ENCODE results near the gene TTC9C. TPM values are rescaled to one million over a fixed set of nuclear protein-coding genes. Genes with fewer than 3 reads are reported as not detected.

TTC9C gene
- total and polyA plus RNA-seq, 2 of the 8 experiments (the other 6 are each of a cell fraction or from before 2014, with no cell fraction given): 25.4 to 34.1 TPM

DNA sequence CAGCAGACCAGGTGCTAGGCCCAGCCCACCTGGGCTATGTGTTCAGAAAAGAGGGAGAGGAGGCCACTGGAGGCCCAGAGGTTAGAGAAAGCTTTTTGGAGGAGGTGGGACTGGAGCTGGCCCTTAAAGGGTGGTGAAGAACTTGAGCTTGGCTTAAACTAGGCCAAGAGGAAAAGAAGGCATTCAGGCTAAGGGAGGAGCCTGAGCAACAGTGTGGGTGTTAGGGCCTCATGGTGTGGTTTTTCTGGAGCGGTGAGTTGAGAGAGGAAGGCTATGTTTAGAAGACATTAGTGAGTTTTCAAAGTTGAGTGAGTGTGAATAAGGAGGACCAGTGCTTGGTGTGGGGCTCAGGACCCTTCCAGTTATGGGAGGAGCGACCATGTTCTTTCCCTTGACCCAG is 49.1 kb downstream of the TTC9C start:
- H3K23me2 ChIP-seq (ENCODE audit: low read depth, low read length): no peaks in the 10 kb centered on the region
- no peak overlapping the region for H2BK5ac ChIP-seq (ENCODE audit: low read depth, low read length)
- no peak overlapping the region for H2BK120ac ChIP-seq (replicated peaks; ENCODE audit: low read depth, low read length)
- H2AFZ ChIP-seq (ENCODE audit: low read length): no peak overlapping the region
- no peaks in the 10 kb centered on the region for H3K4me1 ChIP-seq (replicated peaks in 1 of 4; ENCODE audit: control insufficient read depth in 3 of 4, insufficient read depth in 4 of 4, low read length in 3 of 4)
- H2BK15ac ChIP-seq (ENCODE audit: low read length): no peak overlapping the region
- peaks cover 0 to 12% of the 10 kb centered on the region in 2 experiments; a peak in 1 of 4 replicates for H3K79me2 ChIP-seq (ENCODE audit: control insufficient read depth in 1 of 2, insufficient read depth in 2 of 2, low read length in 2 of 2)
- DNase-seq (ENCODE audit: low read depth in 1 of 2, low spot score in 2 of 2): no peak
- H3K18ac ChIP-seq (ENCODE audit: extremely low read depth, low read length): no peak overlapping the region
- 97% methylated on average over 2 of the region's 2 CpGs; no CpG with 5 or more reads in 1 of the 2 experiments for WGBS, 2 experiments (ENCODE audit: extremely low coverage in 1 of 2, insufficient coverage in 1 of 2, insufficient read length in 1 of 2, insufficient replicate concordance in 2 of 2, low coverage in 1 of 2, low lambda C conversion rate in 2 of 2, missing lambda C conversion rate in 1 of 2)
- ChIA-PET POLR2A (ENCODE audit: partially characterized antibody) (interaction anchor here (1.0 to 3.9 kb wide), 7 partner anchors 10 to 102 kb away, joined by 3 to 22 read pairs (median 3); partner anchors contain the start of genes POLR2G, TMEM179B and WDR74), CTCF (ENCODE audit: partially characterized antibody) (interaction anchor here (1.1 to 10.2 kb wide), 2 partner anchors 10 to 47 kb away, joined by 3 to 94 read pairs; partner anchors contain the start of gene TMEM179B)
- H3K4me2 ChIP-seq (ENCODE audit: insufficient read depth in 1 of 2, low read depth in 2 of 2, low read length in 2 of 2): no peak overlapping the region
- H4K91ac ChIP-seq (replicated peaks; ENCODE audit: insufficient read length, low read length): no peak overlapping the region
- H3K9me3 ChIP-seq (ENCODE audit: insufficient read depth in 2 of 2, low read depth in 1 of 2, low read length in 1 of 2): no peaks in the 10 kb centered on the region
- H2BK20ac ChIP-seq (ENCODE audit: low read length): no peak overlapping the region
- H3K27ac ChIP-seq (ENCODE audit: low read depth, low read length): no peak overlapping the region
- no peak for FAIRE-seq
- no peak overlapping the region for H3K9ac ChIP-seq (replicated peaks in 1 of 4; ENCODE audit: extremely low read depth in 1 of 4, low read depth in 3 of 4, low read length in 3 of 4)
- H4K5ac ChIP-seq (ENCODE audit: insufficient read length, low read depth, low read length): no peak overlapping the region
- H3K27me3 ChIP-seq (replicated peaks in 1 of 4; ENCODE audit: control insufficient read depth in 3 of 4, extremely low read depth in 1 of 4, insufficient read depth in 3 of 4, low read length in 3 of 4): no peaks in the 10 kb centered on the region
- H3K56ac ChIP-seq (replicated peaks; ENCODE audit: insufficient read length, low read depth, low read length): no peak overlapping the region
- TF ChIP-seq HDAC2 (IDR thresholded peaks at IDR 0.05; ENCODE audit: borderline replicate concordance in 1 of 2, low read depth in 2 of 2, low read length in 2 of 2): no peak
- TF ChIP-seq PHF8 (conservative IDR thresholded peaks at IDR 0.05; ENCODE audit: low read depth, low read length): no peak
- TF ChIP-seq JUND (IDR thresholded peaks at IDR 0.05; ENCODE audit: low read length): no peak
- no peak for TF ChIP-seq RBBP5 (IDR thresholded peaks at IDR 0.05; ENCODE audit: borderline replicate concordance, low read depth, low read length)
- TF ChIP-seq RXRA (IDR thresholded peaks at IDR 0.05; ENCODE audit: insufficient read depth, low read depth, low read length): no peak
- no peak for TF ChIP-seq MAFK (IDR thresholded peaks at IDR 0.05; ENCODE audit: low read depth, low read length)
- H3K4me3 ChIP-seq (ENCODE audit: extremely low read depth in 1 of 4, insufficient read depth in 2 of 4, low read depth in 3 of 4, low read length in 4 of 4): no peak overlapping the region
- H3K4ac ChIP-seq (replicated peaks; ENCODE audit: insufficient read length, low read depth, low read length): no peak overlapping the region
- H3K14ac ChIP-seq (ENCODE audit: insufficient read length): no peak overlapping the region
- no peak overlapping the region for H2AK5ac ChIP-seq (ENCODE audit: low read depth, low read length)
- H4K8ac ChIP-seq (ENCODE audit: extremely low read depth, insufficient read depth, low read length): no peak overlapping the region
- H2BK12ac ChIP-seq (ENCODE audit: low read depth, low read length): no peak overlapping the region
- H3K36me3 ChIP-seq (ENCODE audit: control insufficient read depth in 2 of 4, insufficient read depth in 4 of 4, low read length in 3 of 4): peaks cover 12 to 25% (median 20%) of the 10 kb centered on the region in 4 experiments; a peak in 7 of 8 replicates
- peaks cover 6% of the 10 kb centered on the region; the same call in 1 of the 2 replicates for H3K79me1 ChIP-seq (ENCODE audit: low read depth, low read length)
- no peak overlapping the region for H3K23ac ChIP-seq (ENCODE audit: insufficient read length)
- H4K20me1 ChIP-seq (replicated peaks in 1 of 2; ENCODE audit: control insufficient read depth in 1 of 2, insufficient read depth in 2 of 2, low read length in 2 of 2): peaks cover 0 to 3% of the 10 kb centered on the region in 2 experiments

Measured in H1 (cell line).